OCI-LY1 (cell line): ENCODE measurements around the gene GRK1.

Experiments
- H2AFZ ChIP-seq: fragments of 200-600 bp; sonication (generic), shearing (Covaris generic); 2 replicates; pipeline ENCODE4 v1.6.0; 2014; ENCODE audit warnings: antibody characterized with exemption, mild to moderate bottlenecking, low read length
- H3F3A ChIP-seq: fragments of 200-600 bp; sonication (generic), shearing (Covaris generic); 2 replicates; pipeline ENCODE4 v1.6.0; 2014; ENCODE audit warnings: mild to moderate bottlenecking, antibody characterized with exemption, low read length, moderate library complexity; ENCODE audit not compliant: insufficient read depth
- H3K27ac ChIP-seq: fragments of 200-600 bp; sonication (generic); 2 replicates; pipeline ENCODE4 v1.5.1; 2014; ENCODE audit warnings: low read length, mixed run types, mild to moderate bottlenecking, low read depth; ENCODE audit not compliant: poor library complexity, severe bottlenecking
- H3K27me3 ChIP-seq: fragments of 200-600 bp; sonication (generic); 2 replicates; pipeline ENCODE4 v1.6.0; 2014; ENCODE audit warnings: antibody characterized with exemption, mild to moderate bottlenecking, low read length, moderate library complexity; ENCODE audit not compliant: insufficient read depth
- H3K36me3 ChIP-seq: fragments of 200-600 bp; sonication (generic); 2 replicates; pipeline ENCODE4 v1.6.1; 2014; ENCODE audit warnings: mild to moderate bottlenecking, antibody characterized with exemption, low read length, moderate library complexity, mixed read lengths; ENCODE audit not compliant: insufficient read depth
- H3K4me1 ChIP-seq: fragments of 200-600 bp; sonication (generic); 2 replicates; pipeline ENCODE4 v1.5.1; 2014; ENCODE audit warnings: mild to moderate bottlenecking, low read length, moderate library complexity; ENCODE audit not compliant: insufficient read depth, severe bottlenecking
- H3K4me2 ChIP-seq: fragments of 200-600 bp; sonication (generic), shearing (Covaris generic); 2 replicates; pipeline ENCODE4 v1.6.1; 2014; ENCODE audit warnings: low read length
- H3K4me3 ChIP-seq: fragments of 200-600 bp; sonication (generic); 2 replicates; pipeline ENCODE4 v1.5.1; 2014; ENCODE audit warnings: low read length, low read depth, mild to moderate bottlenecking, mixed read lengths; ENCODE audit not compliant: poor library complexity, severe bottlenecking
- H3K79me2 ChIP-seq: fragments of 200-600 bp; shearing (Covaris generic); 2 replicates; pipeline ENCODE4 v1.6.1; 2016; ENCODE audit warnings: mixed run types, low read length, mixed read lengths; ENCODE audit not compliant: insufficient read depth
- H3K9ac ChIP-seq: fragments of 200-600 bp; sonication (generic), shearing (Covaris generic); 2 replicates; pipeline ENCODE4 v1.6.1; 2014; ENCODE audit warnings: mild to moderate bottlenecking, low read length, mixed read lengths
- H3K9me2 ChIP-seq: fragments of 200-600 bp; sonication (generic), shearing (Covaris generic); 2 replicates; pipeline ENCODE4 v1.6.1; 2014; ENCODE audit warnings: low read depth, mild to moderate bottlenecking, low read length, mixed read lengths
- H3K9me3 ChIP-seq: fragments of 200-600 bp; shearing (Covaris generic); 2 replicates; pipeline ENCODE4 v1.6.1; 2014; ENCODE audit warnings: low read length, mixed read lengths
- H4K20me1 ChIP-seq: fragments of 200-600 bp; sonication (generic), shearing (Covaris generic); 2 replicates; pipeline ENCODE4 v1.6.0; 2016; ENCODE audit warnings: mild to moderate bottlenecking, low read length; ENCODE audit not compliant: insufficient read depth
- EZH2 ChIP-seq: fragments of 200-600 bp; sonication (generic), shearing (Covaris generic); IDR thresholded peaks from 2 replicates; pipeline ENCODE4 v1.8.0; 2017; ENCODE audit warnings: borderline replicate concordance, mixed run types, mild to moderate bottlenecking, antibody characterized with exemption, low read length, moderate library complexity, mixed read lengths
- TF ChIP-seq, protein P1 (sequence below): fragments of 200-600 bp; sonication (generic), shearing (Covaris generic); IDR thresholded peaks from 2 replicates; pipeline ENCODE4 v1.5.1; 2017; ENCODE audit warnings: mild to moderate bottlenecking, antibody characterized with exemption, low read length, moderate library complexity, mixed read lengths

The GRK1 gene

DNA sequence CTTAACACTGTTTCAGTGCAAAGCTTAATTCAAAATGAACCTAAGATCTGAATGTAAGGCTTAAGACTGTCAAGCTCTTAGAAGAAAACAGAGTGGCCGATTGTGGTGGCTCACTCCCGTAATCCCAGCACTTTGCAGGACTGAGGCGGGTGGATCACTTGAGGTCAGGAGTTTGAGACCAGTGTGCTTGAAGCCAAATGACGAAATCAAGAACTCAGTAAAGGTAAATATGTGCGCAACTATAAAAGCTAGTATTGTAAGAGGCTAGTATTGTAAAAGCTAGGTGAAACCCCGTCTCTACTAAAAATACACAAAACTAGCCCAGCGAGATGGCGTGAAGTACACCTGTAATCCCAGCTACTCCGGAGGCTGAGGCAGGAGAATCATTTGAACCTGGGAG is 21.7 kb upstream of the GRK1 start:
- no peaks in the 10 kb centered on the region for H3K27me3 ChIP-seq
- no peak for TF ChIP-seq EZH2
- TF ChIP-seq, protein P1, sequence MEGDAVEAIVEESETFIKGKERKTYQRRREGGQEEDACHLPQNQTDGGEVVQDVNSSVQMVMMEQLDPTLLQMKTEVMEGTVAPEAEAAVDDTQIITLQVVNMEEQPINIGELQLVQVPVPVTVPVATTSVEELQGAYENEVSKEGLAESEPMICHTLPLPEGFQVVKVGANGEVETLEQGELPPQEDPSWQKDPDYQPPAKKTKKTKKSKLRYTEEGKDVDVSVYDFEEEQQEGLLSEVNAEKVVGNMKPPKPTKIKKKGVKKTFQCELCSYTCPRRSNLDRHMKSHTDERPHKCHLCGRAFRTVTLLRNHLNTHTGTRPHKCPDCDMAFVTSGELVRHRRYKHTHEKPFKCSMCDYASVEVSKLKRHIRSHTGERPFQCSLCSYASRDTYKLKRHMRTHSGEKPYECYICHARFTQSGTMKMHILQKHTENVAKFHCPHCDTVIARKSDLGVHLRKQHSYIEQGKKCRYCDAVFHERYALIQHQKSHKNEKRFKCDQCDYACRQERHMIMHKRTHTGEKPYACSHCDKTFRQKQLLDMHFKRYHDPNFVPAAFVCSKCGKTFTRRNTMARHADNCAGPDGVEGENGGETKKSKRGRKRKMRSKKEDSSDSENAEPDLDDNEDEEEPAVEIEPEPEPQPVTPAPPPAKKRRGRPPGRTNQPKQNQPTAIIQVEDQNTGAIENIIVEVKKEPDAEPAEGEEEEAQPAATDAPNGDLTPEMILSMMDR = no peak
- H3K9me2 ChIP-seq = no peaks in the 10 kb centered on the region
- H3K27ac ChIP-seq = no peak overlapping the region
- no peak overlapping the region for H3K4me3 ChIP-seq
- H2AFZ ChIP-seq = no peak overlapping the region
- H3K4me1 ChIP-seq = no peaks in the 10 kb centered on the region
- no peak overlapping the region for H3K9ac ChIP-seq
- no peaks in the 10 kb centered on the region for H4K20me1 ChIP-seq
- H3K36me3 ChIP-seq = peaks cover 21% of the 10 kb centered on the region
- H3K79me2 ChIP-seq = no peaks in the 10 kb centered on the region
- H3K4me2 ChIP-seq = no peak overlapping the region
- no peaks in the 10 kb centered on the region for H3F3A ChIP-seq
- peaks cover 5% of the 10 kb centered on the region; the same call in 1 of the 2 replicates for H3K9me3 ChIP-seq

DNA sequence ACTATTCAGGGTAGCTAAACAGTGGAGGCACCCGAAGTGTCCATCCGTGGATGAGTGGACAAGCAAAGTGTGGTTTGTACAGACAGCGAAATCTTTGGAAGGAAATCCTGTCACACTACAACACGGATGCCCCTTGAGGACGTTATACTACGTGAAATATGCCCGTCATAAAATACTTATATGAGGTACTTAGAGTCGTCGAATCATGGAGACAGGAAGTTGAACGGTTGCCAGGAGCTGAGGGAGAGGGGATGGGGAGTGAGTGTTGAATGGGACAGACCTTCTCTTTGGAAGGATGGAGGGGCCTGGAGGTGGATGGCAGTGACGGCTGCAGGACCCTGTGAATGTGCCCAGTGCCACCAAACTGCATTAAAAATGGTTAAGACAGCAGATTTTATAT is 20.6 kb upstream of the GRK1 start:
- no peaks in the 10 kb centered on the region for H4K20me1 ChIP-seq
- TF ChIP-seq, protein P1 = no peak
- no peak for TF ChIP-seq EZH2
- H3K79me2 ChIP-seq = no peaks in the 10 kb centered on the region
- no peaks in the 10 kb centered on the region for H3K27me3 ChIP-seq
- no peaks in the 10 kb centered on the region for H3F3A ChIP-seq
- no peaks in the 10 kb centered on the region for H3K4me1 ChIP-seq
- no peak overlapping the region for H3K27ac ChIP-seq
- no peak overlapping the region for H3K9ac ChIP-seq
- peaks cover 12% of the 10 kb centered on the region for H3K36me3 ChIP-seq
- H3K4me2 ChIP-seq = no peak overlapping the region
- H3K9me3 ChIP-seq = peaks cover 4% of the 10 kb centered on the region; the same call in 1 of the 2 replicates
- H3K4me3 ChIP-seq = no peak overlapping the region
- H3K9me2 ChIP-seq = no peaks in the 10 kb centered on the region
- no peak overlapping the region for H2AFZ ChIP-seq

DNA sequence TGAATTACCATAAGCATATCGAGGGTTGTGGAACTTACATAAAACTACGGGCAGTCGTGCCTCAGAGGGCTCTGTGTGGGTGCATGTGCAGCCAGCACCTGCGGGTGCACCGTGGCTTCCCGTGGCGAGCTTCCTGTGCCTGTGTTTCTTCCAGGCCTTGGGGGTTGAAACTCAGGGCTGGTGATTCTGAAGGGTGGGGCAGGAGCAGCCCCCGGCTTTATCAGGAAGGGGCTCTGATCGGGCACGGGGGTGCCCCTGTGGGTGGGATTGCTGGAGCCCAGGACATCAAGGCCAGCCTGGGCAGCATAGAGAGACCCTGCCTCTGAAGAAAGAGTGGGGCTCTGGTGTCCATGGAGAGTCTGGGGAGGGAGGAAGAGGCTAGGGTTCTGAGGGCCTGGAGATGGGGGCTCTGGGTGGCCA is 20.1 kb upstream of the GRK1 start:
- Histone ChIP-seq H3K4me2 (no peak overlapping the region), H3F3A (no peaks in the 10 kb centered on the region), H4K20me1 (no peaks in the 10 kb centered on the region), H3K4me3 (no peak overlapping the region), H3K27me3 (no peaks in the 10 kb centered on the region), H2AFZ (no peak overlapping the region), H3K79me2 (no peaks in the 10 kb centered on the region), H3K36me3 (peaks cover 7% of the 10 kb centered on the region), H3K9ac (no peak overlapping the region), H3K27ac (no peak overlapping the region), H3K4me1 (no peaks in the 10 kb centered on the region), H3K9me3 (0 out of 2 replicates have a peak, but pooled peaks cover 2% of the 10 kb centered on the region), H3K9me2 (no peaks in the 10 kb centered on the region)
- TF ChIP-seq EZH2 = no peak
- TF ChIP-seq, protein P1 = no peak
